PC-9 (cell line): ENCODE data around the gene DLGAP1.

ENCODE experiments used
- CTCF ChIP-seq: fragments of 200-600 bp; sonication (generic); conservative IDR thresholded peaks from 2 replicates; pipeline ENCODE4 v1.6.1; 2017; ENCODE audit warnings: mixed run types, antibody characterized with exemption, mild to moderate bottlenecking, moderate library complexity
- EZH2 ChIP-seq: fragments of 200-600 bp; sonication (generic); IDR thresholded peaks from 2 replicates; pipeline ENCODE4 v1.8.0; 2017; ENCODE audit warnings: antibody characterized with exemption, low read depth

- TF ChIP-seq CTCF = no peak
- no peak for TF ChIP-seq EZH2
Measured at GRCh38 chr18:4445902-4446301, 9.2 kb downstream of the DLGAP1 start.
